SKM-1 treated with dmso at 0.1 percent for 144 hours (cell line): ENCODE data around the gene IRF2BP1.
"Not testable (repeated sequence)": the region's sequence is repeated elsewhere in the genome, so short reads cannot be mapped to it uniquely, and the experiment has no call there.

Experiments used
- DNase-seq: peaks from one replicate; lab custom pipeline; 2025; ENCODE audit not compliant: unreplicated experiment; lab: John Stamatoyannopoulos, UW

Gene IRF2BP1

GRCh38 chr19:45882652-45883585 is 3.0 kb downstream of the IRF2BP1 start:
- peak; percentile 51 for DNase-seq

- DNase-seq: no peak
Observed at GRCh38 chr19:45881909-45882528, 3.9 kb downstream of the IRF2BP1 start.

GRCh38 chr19:45881082-45881908 is 4.6 kb downstream of the IRF2BP1 start:
- no peak for DNase-seq

- no peak for DNase-seq
Observed at GRCh38 chr19:45879971-45880370, 6.0 kb downstream of the IRF2BP1 start.

GRCh38 chr19:45879055-45879454 is 6.9 kb downstream of the IRF2BP1 start:
- DNase-seq: no peak

GRCh38 chr19:45878043-45878794 is 7.7 kb downstream of the IRF2BP1 start:
- no peak for DNase-seq

GRCh38 chr19:45876411-45877197 is 9.3 kb downstream of the IRF2BP1 start:
- DNase-seq: no peak

GRCh38 chr19:45876161-45876410 is 9.9 kb downstream of the IRF2BP1 start:
- no peak for DNase-seq

- no peak for DNase-seq
Observed at GRCh38 chr19:45874620-45874966, 11.3 kb downstream of the IRF2BP1 start.

- no peak for DNase-seq
Observed at GRCh38 chr19:45873219-45873772, 12.6 kb downstream of the IRF2BP1 start.

- DNase-seq: no peak
Observed at GRCh38 chr19:45872095-45872919, 13.6 kb downstream of the IRF2BP1 start.

GRCh38 chr19:45870798-45871197 is 15.1 kb downstream of the IRF2BP1 start:
- no peak for DNase-seq

- not testable (repeated sequence) for DNase-seq
Observed at GRCh38 chr19:45867241-45867640, 18.7 kb downstream of the IRF2BP1 start.

GRCh38 chr19:45866400-45867176 is 19.4 kb downstream of the IRF2BP1 start:
- DNase-seq: no peak

GRCh38 chr19:45865269-45865948 is 20.5 kb downstream of the IRF2BP1 start:
- DNase-seq: no peak

GRCh38 chr19:45864629-45865082 is 21.3 kb downstream of the IRF2BP1 start:
- no peak for DNase-seq

- no peak for DNase-seq
Observed at GRCh38 chr19:45863840-45864628, 21.9 kb downstream of the IRF2BP1 start, which contains the start of gene FOXA3. TSS of gene FOXA3 (plus strand) at chr19:45864326. CDS start at chr19:45864457, 131 bp downstream.
